Bronchial epithelial cell (primary cell): ENCODE results near the gene ISCU. TPM values are rescaled to one million over a fixed set of nuclear protein-coding genes. Genes with fewer than 3 reads are reported as not detected.

ENCODE experiments used
- DNase-seq: peaks from one replicate; pipeline ENCODE4 v3.0.0-alpha.2; 2010; ENCODE audit warnings: low read depth
- FAIRE-seq: peaks from 2 replicates; lab custom pipeline; 2011; peaks lifted over from hg19 to GRCh38; lab: Jason Lieb, UNC
- H3K27me3 ChIP-seq: 2 replicates; pipeline ENCODE4 v1.5.1; 2011; ENCODE audit warnings: low read length; ENCODE audit not compliant: control insufficient read depth, insufficient read depth
- H3K36me3 ChIP-seq: 2 replicates; pipeline ENCODE4 v1.5.1; 2011; ENCODE audit warnings: low read length; ENCODE audit not compliant: control insufficient read depth, insufficient read depth
- H3K4me3 ChIP-seq: 2 replicates; pipeline ENCODE4 v1.5.1; 2011; ENCODE audit warnings: mild to moderate bottlenecking, low read depth, low read length, control low read depth
- total RNA-seq: library from RNA; depleted of rRNA; stranded (reverse); fragments of >200 nt; gene quantifications from 2 replicates; pipeline ENCODE4 v1.2.1, GENCODE V29; 2014
- TF ChIP-seq, protein P1 (sequence below): IDR thresholded peaks from 2 replicates; pipeline ENCODE4 v1.5.1; 2011; ENCODE audit warnings: mild to moderate bottlenecking, moderate library complexity, low read length, control low read depth, inconsistent platforms; ENCODE audit not compliant: insufficient read depth, severe bottlenecking

Gene ISCU
- total RNA-seq, 1 donor from 2014 or later, result 155 TPM

DNA sequence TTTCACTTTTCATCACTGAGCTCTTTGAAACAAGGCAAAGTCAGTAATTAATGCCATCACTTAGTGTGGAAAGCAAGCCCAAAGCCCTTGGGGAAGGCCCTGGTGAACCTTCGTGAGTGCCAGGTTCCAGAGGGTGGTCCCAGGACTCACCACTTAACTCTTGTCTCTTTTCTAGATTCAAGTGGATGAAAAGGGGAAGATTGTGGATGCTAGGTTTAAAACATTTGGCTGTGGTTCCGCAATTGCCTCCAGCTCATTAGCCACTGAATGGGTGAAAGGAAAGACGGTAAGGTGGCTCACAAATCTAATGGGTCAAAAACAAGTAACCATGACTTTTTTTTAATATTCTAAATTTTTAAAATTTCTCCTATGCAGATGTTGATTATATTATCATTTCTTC lies 2.8 kb downstream of the ISCU start:
- Histone ChIP-seq H3K27me3 (no peaks in the 10 kb centered on the region), H3K4me3 (no peak overlapping the region), H3K36me3 (peaks cover 29% of the 10 kb centered on the region)
- TF ChIP-seq, protein P1, sequence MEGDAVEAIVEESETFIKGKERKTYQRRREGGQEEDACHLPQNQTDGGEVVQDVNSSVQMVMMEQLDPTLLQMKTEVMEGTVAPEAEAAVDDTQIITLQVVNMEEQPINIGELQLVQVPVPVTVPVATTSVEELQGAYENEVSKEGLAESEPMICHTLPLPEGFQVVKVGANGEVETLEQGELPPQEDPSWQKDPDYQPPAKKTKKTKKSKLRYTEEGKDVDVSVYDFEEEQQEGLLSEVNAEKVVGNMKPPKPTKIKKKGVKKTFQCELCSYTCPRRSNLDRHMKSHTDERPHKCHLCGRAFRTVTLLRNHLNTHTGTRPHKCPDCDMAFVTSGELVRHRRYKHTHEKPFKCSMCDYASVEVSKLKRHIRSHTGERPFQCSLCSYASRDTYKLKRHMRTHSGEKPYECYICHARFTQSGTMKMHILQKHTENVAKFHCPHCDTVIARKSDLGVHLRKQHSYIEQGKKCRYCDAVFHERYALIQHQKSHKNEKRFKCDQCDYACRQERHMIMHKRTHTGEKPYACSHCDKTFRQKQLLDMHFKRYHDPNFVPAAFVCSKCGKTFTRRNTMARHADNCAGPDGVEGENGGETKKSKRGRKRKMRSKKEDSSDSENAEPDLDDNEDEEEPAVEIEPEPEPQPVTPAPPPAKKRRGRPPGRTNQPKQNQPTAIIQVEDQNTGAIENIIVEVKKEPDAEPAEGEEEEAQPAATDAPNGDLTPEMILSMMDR, result no peak
- no peak for DNase-seq
- no peak for FAIRE-seq

DNA sequence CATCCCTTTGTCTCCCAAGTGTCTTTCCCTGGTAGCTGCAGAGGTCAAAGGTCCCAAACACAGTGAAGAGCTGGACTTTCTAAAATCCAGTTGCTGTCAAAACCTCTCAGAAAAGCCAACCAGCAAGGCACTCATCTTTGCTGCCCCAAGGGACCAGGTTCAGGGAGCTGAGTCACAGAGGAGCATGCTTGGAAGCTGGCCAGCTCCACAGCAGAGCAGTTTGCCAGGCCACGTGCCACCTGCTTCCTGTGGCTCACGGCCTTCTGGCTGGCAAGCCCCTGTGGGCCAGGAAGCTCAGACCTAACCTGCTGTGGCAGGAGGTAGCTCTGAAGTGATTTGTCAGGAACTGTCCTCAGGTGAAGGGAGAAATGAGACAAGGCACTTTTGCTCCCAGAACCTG lies 3.6 kb downstream of the ISCU start:
- peak; percentile 92 for DNase-seq
- FAIRE-seq, result no peak

DNA sequence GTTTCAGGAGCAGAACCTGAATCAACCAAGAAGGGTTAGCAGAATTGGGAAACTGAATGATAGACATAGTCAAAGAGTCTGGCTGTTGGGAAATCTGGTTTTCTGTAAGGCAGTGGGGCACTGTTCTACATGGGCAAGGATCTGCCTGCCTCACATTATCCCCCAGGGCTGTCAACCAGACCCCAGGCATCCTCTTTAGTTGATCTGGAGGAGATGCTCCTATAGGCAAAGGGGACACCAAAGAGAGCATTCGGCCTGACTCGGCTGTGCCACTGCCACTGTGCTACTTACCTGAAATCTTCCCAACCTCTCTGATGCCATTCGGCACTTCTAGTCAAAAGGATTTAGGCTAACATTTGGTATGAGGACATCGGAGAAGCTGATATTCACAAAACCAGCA lies 4.1 kb downstream of the ISCU start:
- peaks cover 29% of the 10 kb centered on the region for H3K36me3 ChIP-seq
- TF ChIP-seq, protein P1, result no peak
- H3K27me3 ChIP-seq, result no peaks in the 10 kb centered on the region
- no peak for FAIRE-seq
- no peak for DNase-seq
- H3K4me3 ChIP-seq, result no peak overlapping the region

More for the DNA sequence above, 3.6 kb downstream of the ISCU start:
- Histone ChIP-seq H3K27me3 (no peaks in the 10 kb centered on the region), H3K4me3 (no peak overlapping the region), H3K36me3 (peaks cover 29% of the 10 kb centered on the region)
- TF ChIP-seq, protein P1, result no peak

DNA sequence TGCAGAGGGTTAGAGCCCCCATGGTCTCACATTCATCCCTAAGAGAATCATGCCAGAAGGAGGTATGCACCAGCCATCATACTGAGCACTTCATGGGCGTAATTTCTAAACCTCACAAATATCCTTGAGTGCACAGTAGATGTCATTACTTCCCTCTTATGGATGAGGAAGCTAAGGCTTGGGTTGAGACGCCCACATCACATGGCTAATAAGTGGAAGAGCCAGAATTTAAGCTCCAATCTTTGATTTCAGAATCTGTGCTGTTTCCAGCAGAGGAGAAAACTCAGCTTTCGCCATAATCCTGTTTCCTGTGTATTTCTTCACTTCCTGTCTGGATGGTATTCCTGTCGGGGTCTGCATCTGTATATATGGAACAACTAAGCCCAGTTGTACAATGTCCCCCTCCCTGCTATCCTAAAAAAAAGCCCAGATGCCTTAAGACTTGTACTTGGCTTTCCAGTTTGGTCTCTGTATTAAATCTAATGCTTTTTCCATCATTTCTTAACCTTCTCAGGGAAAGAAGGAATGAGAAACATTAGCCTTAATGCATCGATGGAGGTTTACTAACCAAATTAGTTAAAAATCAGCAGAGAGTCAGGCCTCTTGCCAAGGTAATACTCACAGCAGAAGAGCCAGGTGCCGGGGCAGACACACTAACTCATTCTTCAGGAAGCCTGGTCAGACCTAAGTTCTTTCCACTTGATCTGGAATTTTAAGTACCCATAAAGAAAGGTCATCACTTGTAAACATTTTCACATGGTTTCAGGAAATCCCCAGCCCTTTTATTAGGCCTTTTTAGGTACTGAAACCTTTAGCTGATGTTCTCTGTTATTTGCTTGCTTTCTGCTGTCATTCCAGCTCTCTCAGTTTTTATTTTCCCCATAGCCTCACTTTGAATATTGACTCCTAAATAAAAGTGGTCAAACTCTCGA lies 5.3 kb downstream of the ISCU start:
- FAIRE-seq, result no peak
- Histone ChIP-seq H3K27me3 (no peaks in the 10 kb centered on the region), H3K4me3 (no peak overlapping the region), H3K36me3 (peaks cover 29% of the 10 kb centered on the region)
- TF ChIP-seq, protein P1, result no peak
- no peak for DNase-seq

DNA sequence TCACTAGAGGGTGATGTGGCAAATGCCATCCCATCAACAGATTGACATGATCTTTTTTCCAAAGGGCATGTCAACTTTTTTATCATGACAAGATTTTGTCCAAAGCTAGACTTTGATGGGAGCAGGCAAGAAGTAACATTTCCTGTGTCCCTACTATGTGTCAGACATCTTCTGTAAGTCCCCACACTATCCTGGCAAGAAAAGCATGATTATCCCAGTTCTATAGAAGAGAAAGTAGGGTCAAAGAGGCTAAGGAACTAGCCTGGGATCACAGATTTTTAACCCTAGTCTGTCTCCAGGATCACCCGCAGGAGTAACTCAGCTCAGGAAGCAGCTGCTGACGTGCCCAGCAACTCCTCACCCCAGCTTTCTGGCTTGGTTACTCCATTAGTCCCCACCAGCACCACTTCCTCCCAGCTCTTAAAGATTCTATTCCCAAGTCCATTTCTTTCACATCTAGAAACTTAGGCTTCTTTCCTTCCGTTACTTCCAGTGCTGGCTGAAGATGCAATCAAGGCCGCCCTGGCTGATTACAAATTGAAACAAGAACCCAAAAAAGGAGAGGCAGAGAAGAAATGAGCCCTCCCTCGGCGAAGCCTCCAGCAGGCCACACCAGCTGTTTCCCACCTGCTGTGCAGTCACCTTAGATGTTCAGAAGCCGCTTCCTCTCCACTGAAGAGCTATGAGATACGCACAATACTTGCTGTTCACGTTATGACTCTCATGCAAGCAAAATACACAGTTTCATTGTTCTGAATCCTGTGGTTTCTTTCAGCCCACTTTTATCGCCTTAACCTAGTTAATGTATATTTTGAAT lies 6.2 kb downstream of the ISCU start:
- no peak for DNase-seq

More for the DNA sequence above, 6.2 kb downstream of the ISCU start:
- no peak for FAIRE-seq
- H3K4me3 ChIP-seq, result no peak overlapping the region
- TF ChIP-seq, protein P1, result no peak
- H3K36me3 ChIP-seq, result peaks cover 29% of the 10 kb centered on the region
- no peaks in the 10 kb centered on the region for H3K27me3 ChIP-seq
